Body of pancreas (tissue), 4 donors: ENCODE results near the gene HOMEZ. TPM values are rescaled to one million over a fixed set of nuclear protein-coding genes. Genes with fewer than 3 reads are reported as not detected.

Source experiments
- ATAC-seq: fragments of 150-250 bp; one replicate; pipeline ENCODE4 v1.9.1; 2016
- DNase-seq, 4 donors: peaks; one replicate each; pipeline ENCODE4 v3.0.0-alpha.2; 2019
- H3K27ac ChIP-seq, 4 donors: fragments of 200-600 bp; sonication (generic); 1 replicate in 3 of 4; 2 replicates in 1 of 4; pipeline versions ENCODE4 v1.5.1 to v1.6.1; 2016 to 2019; ENCODE audit warnings: mild to moderate bottlenecking in 1 of 4, mixed read lengths in 1 of 4, moderate library complexity in 1 of 4
- H3K27me3 ChIP-seq, 2 donors: fragments of 200-600 bp; sonication (generic); one replicate each; pipeline ENCODE4 v1.6.0; 2016; ENCODE audit warnings: mild to moderate bottlenecking in 1 of 2
- H3K36me3 ChIP-seq, 2 donors: fragments of 200-600 bp; sonication (generic); replicated peaks in 1 of 2; 2 replicates each; pipeline ENCODE4 v1.5.1; 2016; ENCODE audit warnings: low read depth in 2 of 2; ENCODE audit not compliant: insufficient read depth in 1 of 2
- H3K4me1 ChIP-seq: fragments of 200-600 bp; sonication (generic); one replicate; pipeline ENCODE4 v1.6.0; 2016
- H3K4me3 ChIP-seq, 2 donors: fragments of 200-600 bp; sonication (generic); 1 replicate in 1 of 2; 2 replicates in 1 of 2; pipeline ENCODE4 v1.5.1; 2016 to 2019
- H3K9me3 ChIP-seq, 3 donors: fragments of 200-600 bp; sonication (generic); 1 replicate in 2 of 3; 2 replicates in 1 of 3; pipeline ENCODE4 v1.5.1; 2016
- POLR2A ChIP-seq, 3 donors: fragments of 450-650 bp; IDR thresholded peaks; one replicate each; pipeline ENCODE4 v1.6.1; 2016; ENCODE audit warnings: antibody characterized with exemption in 3 of 3, mild to moderate bottlenecking in 2 of 3
- WGBS, 2 donors: methylation state at CpG; one replicate each; pipeline ENCODE4 v1.1.5; 2017; 5-methylcytosine and 5-hydroxymethylcytosine counted together
- intact Hi-C: fragments of 100-400 bp; cut with DNase I; formaldehyde crosslinking; loops from one replicate; pipeline ENCODE4 v1.15.1; 2023
- total RNA-seq, 2 donors: library from RNA; depleted of rRNA; stranded (reverse); fragments of >200 nt; gene quantifications; one replicate each; pipeline ENCODE4 v1.1.0, GENCODE V29; 2016
- TF ChIP-seq, protein P1 (sequence below), 7 experiments: fragments of 450-650 bp in 4 of 7; fragments of 200-600 bp in 3 of 7; sonication (generic) in 3 of 7; IDR thresholded peaks; one replicate each; pipeline ENCODE4 v1.5.1; 2016 to 2019; ENCODE audit warnings: antibody characterized with exemption in 7 of 7

HOMEZ gene
- total RNA-seq, 2 donors from 2014 or later, result 4.9 to 8.6 TPM

DNA sequence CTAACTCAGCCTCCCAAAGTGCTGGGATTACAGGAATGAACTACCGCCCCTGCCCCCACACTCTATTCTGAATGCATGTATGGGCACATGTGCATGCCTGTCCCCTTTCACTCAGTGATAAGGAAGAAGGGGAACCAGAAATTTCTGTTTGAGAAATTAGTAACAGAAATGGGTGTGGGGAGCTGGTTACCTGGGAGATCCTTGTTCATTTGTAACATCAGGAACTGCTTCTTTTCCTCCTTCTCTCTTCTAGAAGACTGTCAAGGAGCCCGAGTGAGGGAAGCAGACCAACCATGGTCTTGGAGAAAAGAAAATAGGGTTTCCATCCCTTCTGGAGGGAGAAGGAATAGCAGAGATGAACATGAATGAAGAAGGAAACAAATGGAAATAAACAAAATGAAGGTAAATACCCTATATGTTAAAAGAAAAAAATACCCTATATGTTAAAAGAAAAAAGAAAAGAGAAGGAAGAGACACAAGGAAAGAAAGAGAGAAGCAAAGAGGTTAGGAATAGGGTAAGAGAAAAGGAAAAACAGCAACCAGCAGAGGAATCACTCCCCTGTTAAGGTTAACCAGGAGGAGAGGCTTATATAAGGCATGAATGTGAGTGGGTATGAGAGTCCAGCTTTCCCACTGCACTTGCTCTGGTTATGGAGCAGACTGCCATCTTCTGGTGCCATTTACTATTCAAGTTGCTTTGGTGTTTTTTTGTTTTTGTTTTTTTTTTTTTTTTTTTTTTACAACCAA lies 13.5 kb upstream of the HOMEZ start:
- H3K36me3 ChIP-seq, result no peaks in the 10 kb centered on the region
- H3K27me3 ChIP-seq, result no peaks in the 10 kb centered on the region
- H3K4me1 ChIP-seq, result peaks cover 36% of the 10 kb centered on the region
- peak in 1 of 4 donors; percentile 30 for DNase-seq
- H3K9me3 ChIP-seq, result no peaks in the 10 kb centered on the region
- intact Hi-C loops, result no loop called here
- 55 to 62% methylated on average over 2 of the region's 2 CpGs for WGBS, 2 donors
- TF ChIP-seq POLR2A (IDR thresholded peaks at IDR 0.05), result no peak
- TF ChIP-seq, protein P1, sequence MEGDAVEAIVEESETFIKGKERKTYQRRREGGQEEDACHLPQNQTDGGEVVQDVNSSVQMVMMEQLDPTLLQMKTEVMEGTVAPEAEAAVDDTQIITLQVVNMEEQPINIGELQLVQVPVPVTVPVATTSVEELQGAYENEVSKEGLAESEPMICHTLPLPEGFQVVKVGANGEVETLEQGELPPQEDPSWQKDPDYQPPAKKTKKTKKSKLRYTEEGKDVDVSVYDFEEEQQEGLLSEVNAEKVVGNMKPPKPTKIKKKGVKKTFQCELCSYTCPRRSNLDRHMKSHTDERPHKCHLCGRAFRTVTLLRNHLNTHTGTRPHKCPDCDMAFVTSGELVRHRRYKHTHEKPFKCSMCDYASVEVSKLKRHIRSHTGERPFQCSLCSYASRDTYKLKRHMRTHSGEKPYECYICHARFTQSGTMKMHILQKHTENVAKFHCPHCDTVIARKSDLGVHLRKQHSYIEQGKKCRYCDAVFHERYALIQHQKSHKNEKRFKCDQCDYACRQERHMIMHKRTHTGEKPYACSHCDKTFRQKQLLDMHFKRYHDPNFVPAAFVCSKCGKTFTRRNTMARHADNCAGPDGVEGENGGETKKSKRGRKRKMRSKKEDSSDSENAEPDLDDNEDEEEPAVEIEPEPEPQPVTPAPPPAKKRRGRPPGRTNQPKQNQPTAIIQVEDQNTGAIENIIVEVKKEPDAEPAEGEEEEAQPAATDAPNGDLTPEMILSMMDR (IDR thresholded peaks at IDR 0.05), result peak in 3 of 7 experiments; percentile 14 to 37 (median 32)
- H3K27ac ChIP-seq, result peak overlapping the region in 1 of 4 donors; percentile 99
- no peak for ATAC-seq
- no peak overlapping the region for H3K4me3 ChIP-seq

DNA sequence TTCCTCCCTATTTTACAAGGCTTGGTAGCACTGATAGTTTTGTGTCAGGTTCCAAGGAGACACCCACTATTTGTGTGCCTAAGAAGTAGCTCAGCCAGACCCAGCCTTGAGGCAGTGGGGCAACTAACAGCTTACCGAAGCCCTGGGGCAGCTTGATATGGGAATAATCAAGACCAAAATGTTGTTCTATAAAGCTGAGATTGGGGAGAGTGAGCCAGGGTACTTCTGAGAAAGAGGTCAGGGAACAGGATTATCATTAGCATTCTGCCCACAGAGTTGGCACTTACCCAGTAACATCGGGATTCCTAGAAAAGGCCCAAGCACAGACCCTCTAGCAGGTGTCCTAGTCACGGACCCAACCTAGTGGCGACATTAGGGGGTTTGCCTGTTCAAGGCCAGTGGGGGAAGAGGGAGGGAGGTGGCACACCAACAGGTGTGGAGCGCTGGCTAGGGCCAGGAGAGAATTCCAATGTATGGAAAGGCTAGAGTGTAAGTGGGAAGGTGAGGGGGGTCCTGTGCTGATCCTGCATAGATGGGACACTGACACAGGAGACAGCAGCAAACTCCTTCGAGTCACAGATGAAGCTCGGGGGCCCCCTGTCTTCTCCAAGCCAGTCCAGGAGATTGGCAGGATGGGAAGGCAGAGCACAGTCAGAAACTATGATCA lies 11.8 kb upstream of the HOMEZ start:
- Histone ChIP-seq H3K27me3 (no peaks in the 10 kb centered on the region), H3K27ac (no peak overlapping the region), H3K9me3 (no peaks in the 10 kb centered on the region), H3K4me1 (peaks cover 31% of the 10 kb centered on the region), H3K36me3 (no peaks in the 10 kb centered on the region), H3K4me3 (no peak overlapping the region)
- no peak for DNase-seq
- no peak for TF ChIP-seq POLR2A (IDR thresholded peaks at IDR 0.05)
- TF ChIP-seq, protein P1 (IDR thresholded peaks at IDR 0.05), result no peak
- intact Hi-C loops, result no loop called here
- ATAC-seq, result no peak
- 75 to 84% methylated on average over 7 of the region's 7 CpGs for WGBS, 2 donors

DNA sequence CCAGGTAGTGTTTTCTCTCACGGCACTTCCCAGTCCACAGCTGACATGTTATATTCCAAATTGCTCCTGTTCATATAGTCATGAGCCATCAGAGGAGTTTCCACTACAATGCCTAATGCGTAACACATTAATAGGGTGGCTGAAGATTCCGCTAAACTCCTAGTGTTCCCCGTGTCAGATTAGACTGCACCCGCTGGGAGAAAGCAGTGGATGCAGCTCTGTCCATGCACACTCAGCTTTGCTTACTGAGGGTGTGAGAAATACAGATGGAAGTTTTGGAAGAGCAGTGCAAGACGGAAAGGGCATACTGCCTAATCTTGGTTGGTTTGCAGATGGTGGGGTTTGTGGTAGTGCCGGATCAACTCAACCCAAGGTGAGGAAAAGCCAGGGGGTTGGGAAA lies 11.2 kb upstream of the HOMEZ start:
- DNase-seq (no peak), ATAC-seq (no peak)
- Histone ChIP-seq H3K4me1 (peaks cover 30% of the 10 kb centered on the region), H3K36me3 (no peaks in the 10 kb centered on the region), H3K4me3 (no peak overlapping the region), H3K9me3 (no peaks in the 10 kb centered on the region), H3K27me3 (no peaks in the 10 kb centered on the region), H3K27ac (no peak overlapping the region)
- WGBS, 2 donors, result 84 to 85% methylated on average over 4 to 7 of the region's 7 CpGs
- TF ChIP-seq POLR2A (IDR thresholded peaks at IDR 0.05), result no peak
- TF ChIP-seq, protein P1 (IDR thresholded peaks at IDR 0.05), result no peak
- intact Hi-C loops, result no loop called here

DNA sequence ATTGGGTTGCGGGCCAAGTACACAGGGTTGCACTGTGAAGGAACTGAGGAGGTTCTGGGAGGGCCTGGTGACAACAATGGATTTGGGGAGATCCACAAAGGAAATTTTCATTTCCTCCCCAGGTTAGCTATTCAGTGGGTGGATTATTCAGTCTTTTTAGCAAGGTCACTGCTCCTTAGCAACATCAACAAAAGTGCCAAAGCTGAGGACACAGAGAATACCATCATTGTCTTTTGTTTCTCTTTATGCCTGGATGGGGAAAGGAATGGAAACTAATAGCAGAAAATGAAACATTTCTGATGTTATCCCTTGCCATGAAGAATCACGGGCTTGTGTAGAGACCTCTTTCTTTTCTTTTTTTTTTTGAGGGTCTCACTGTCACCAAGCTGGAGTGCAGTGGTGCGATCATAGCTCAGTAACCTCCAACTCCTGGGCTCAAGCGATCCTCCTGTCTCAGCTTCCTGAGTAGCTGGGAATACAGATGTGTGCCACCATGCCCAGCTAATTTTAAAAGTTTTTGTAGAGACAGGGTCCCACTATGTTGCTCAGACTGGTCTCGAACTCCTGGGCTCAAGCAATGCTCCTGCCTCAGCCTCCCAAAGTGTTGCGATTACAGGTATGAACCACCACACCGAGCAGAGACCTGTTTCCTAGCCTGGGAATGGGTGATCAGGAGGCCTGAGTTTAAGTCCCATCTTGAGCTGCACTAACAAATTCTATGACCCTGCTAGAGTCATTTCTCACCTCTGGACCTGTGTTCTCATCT lies 10.3 kb upstream of the HOMEZ start:
- Histone ChIP-seq H3K4me3 (no peak overlapping the region), H3K4me1 (peaks cover 30% of the 10 kb centered on the region), H3K36me3 (no peaks in the 10 kb centered on the region), H3K9me3 (no peaks in the 10 kb centered on the region), H3K27me3 (no peaks in the 10 kb centered on the region), H3K27ac (no peak overlapping the region)
- ATAC-seq (no peak), DNase-seq (no peak)
- intact Hi-C loops, result no loop called here
- 89 to 90% methylated on average over 7 of the region's 7 CpGs for WGBS, 2 donors
- TF ChIP-seq POLR2A (IDR thresholded peaks at IDR 0.05), result no peak
- TF ChIP-seq, protein P1 (IDR thresholded peaks at IDR 0.05), result no peak
